Caki2 (cell line): ENCODE measurements around the gene CNPY2. TPM values are rescaled to one million over a fixed set of nuclear protein-coding genes. Genes with fewer than 3 reads are reported as not detected.
"Not testable (repeated sequence)": the region's sequence is repeated elsewhere in the genome, so short reads cannot be mapped to it uniquely, and the experiment has no call there.

Experiments used
- DNase-seq: peaks from one replicate; pipeline ENCODE4 v3.0.0-alpha.2; 2015; ENCODE audit warnings: low read depth
- in situ Hi-C: cut with HindIII; loops from 2 replicates; pipeline ENCODE4 v1.10.0; 2016; ENCODE audit warnings: low sequenced_read_pairs, low pct_unique_long_range_greater_than_20kb, mixed read lengths
- total RNA-seq: library from RNA; depleted of rRNA; stranded (reverse); fragments of >200 nt; shearing (Covaris generic); gene quantifications from 2 replicates; pipeline ENCODE4 v1.2.3, GENCODE V29; 2014; ENCODE audit warnings: low replicate concordance; rRNA removed

CNPY2 gene
- total RNA-seq = 244 and 346 TPM in 2 replicates

DNA sequence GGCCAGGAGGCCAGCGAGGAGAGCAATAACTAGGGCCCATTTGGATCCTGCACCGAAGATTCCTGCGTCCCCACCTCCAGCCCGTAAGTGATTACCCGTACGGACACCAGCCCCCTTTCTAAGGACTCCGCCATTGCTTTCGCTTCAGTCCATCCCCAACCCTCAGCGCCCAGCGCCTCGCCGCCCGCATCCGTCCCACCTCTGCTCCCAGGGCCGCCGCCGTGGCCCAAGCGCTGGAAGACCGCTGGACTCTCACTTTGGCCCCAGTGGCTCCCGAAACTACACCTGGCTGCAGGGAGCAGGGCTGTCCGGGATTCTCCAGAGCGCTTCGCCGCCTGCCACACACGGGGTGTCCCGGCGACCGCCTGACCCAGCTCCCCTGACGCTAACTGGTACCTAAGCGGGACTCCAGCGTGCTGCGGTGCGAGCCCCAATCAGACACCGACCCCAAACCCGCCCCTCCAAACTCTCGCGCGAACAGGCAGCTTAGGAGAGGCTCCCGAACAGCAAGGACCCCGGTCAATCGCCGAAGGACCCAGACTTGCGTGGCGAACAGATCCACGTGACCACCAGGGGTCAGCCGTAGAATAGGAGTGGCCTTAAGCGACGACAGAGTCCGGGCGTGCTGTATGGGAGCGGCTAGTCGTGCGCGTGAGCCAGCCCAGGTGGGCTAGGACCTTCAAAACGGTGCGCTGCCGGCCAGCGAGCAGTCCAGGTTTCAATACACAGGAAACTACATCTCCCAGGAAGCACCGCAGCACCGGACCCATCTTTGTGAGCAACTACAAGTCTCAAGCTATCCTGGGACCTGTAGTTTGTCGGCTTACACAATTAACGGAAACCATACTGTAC, at the start of gene CNPY2:
TSS of gene CNPY2 (minus strand) at position 367 of the 852 bp plus-strand sequence. CDS start 771 bp downstream, outside the sequence.
- in situ Hi-C loops = no loop called here
- peak; percentile 100 for DNase-seq

DNA sequence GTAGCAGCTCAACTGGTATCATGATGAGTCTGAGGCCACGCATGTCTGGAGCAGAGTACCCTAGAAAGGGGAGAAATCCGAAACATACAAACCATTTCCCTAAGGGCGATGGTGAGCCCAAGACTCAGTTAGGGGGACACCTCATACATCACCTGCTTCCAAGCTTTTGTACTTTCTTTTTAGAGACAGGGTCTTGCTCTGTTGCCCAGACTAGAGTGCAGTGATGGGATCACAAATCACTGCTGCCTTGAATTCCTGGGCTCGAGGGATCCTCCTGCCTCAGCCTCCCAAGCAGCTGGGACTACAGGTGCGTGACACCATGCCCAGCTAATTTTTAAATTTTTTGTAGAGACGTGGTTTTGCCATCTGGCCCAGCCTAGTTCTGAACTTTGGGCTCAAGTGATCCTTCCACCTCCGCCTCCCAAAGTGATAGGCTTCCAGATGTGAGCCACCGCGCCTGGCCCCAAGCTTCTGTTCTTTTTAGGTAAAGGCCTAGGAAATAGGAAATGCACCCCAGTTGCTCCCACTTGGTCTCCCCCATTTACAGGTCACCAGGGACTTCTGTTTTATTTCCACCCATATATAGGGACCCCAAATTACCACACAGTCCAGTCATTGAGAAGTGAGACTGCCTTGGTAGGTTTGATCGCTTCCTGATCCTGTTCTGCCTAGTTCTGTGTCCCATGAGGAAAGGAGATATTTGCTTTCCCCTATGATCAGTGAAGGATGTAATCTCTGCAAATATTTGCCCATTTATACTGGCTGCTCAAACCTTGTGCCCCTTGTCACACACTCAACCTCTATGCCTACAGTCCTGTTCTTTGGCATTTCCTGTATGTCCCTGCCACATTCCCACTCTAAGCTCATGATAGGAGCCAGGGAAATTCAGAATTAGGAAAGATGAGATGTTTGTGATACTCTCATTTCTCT, 46.6 kb upstream of the CNPY2 start, which contains the start of gene APOF:
TSS of gene APOF (minus strand) at position 728 of the 930 bp plus-strand sequence. CDS start at position 616, 112 bp downstream.
- DNase-seq = no peak
- in situ Hi-C loops = no loop called here

- in situ Hi-C loops = no loop called here
- no peak for DNase-seq
These were observed 45.8 kb upstream of the CNPY2 start for GRCh38 chr12:56361487-56362129.

- peak; percentile 100 for DNase-seq
- in situ Hi-C loops = no loop called here
These were observed 44.3 kb upstream of the CNPY2 start, which contains the start of gene STAT2 for GRCh38 chr12:56359851-56360767. TSS of gene STAT2 (minus strand) at chr12:56360107. CDS start at chr12:56356571, 3,536 bp downstream.

- in situ Hi-C loops = no loop called here
- DNase-seq = peak; percentile 66
These were observed 43.2 kb upstream of the CNPY2 start for GRCh38 chr12:56358836-56359532.

DNA sequence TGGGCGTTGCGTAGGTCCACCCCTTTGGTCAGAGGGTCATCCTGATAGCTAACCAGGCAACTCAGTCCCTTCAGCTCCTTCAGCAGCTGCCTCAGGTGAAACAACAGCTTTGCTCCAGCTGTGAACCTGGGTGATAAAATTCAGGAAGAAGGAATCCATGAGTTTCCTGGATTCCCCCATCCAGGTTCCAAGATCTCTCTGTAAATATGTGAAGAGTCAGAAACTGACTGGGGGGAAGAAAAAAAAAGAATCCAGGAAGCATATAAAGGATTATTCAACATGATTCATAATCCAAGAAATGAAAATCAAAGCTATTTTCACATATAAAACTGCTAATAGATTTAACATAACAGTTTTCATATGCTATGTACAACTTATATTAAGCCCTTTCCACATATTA, 35.5 kb upstream of the CNPY2 start:
- in situ Hi-C loops = no loop called here
- no peak for DNase-seq

GRCh38 chr12:56350662-56351061, 34.9 kb upstream of the CNPY2 start:
- in situ Hi-C loops = no loop called here

GRCh38 chr12:56348776-56349175, 33.0 kb upstream of the CNPY2 start:
- in situ Hi-C loops = no loop called here
- DNase-seq = no peak

More at GRCh38 chr12:56350662-56351061, 34.9 kb upstream of the CNPY2 start:
- DNase-seq = no peak

GRCh38 chr12:56347255-56347654, 31.5 kb upstream of the CNPY2 start:
- DNase-seq, in situ Hi-C loops: not testable (repeated sequence)

DNA sequence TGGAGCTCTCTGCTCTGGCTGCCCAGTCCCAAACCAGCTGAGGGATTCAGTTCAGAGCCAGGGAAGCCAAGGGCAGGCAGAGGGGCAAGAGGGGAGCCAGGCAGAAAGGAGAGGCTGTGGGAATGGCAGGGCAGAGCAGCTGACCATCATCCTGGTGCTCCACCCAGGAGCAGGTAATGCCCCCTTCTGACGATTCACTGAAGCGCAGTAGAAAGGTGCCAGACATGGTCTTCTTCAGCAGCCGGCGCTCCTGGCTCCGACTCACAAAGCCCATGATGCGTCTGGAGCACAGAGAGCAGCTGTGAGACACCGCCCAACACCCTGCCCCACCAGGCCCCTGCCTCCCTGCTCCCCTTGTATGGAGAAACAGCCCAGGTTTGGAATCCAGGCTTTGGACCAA, 30.9 kb upstream of the CNPY2 start:
- in situ Hi-C loops = no loop called here
- no peak for DNase-seq

DNA sequence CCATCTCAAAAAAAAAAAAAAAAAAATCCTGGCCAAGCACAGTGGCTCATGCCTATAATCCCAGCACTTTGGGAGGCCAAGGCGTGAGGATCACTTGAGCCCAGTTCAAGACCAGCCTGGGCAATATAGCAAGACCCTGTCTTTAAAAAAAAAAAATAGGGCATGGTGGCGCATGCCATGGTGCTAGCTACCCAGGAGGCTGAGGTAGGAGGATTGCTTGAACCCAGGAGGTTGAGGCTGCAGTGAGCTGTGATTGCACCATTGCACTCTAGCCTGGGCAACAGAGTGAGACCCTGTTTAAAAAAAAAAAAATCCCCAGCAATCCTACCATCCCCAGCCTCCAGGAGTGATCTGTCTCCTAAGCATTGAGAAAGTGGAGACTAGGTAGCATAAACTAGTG, 26.5 kb upstream of the CNPY2 start:
- in situ Hi-C loops, DNase-seq: not testable (repeated sequence)

DNA sequence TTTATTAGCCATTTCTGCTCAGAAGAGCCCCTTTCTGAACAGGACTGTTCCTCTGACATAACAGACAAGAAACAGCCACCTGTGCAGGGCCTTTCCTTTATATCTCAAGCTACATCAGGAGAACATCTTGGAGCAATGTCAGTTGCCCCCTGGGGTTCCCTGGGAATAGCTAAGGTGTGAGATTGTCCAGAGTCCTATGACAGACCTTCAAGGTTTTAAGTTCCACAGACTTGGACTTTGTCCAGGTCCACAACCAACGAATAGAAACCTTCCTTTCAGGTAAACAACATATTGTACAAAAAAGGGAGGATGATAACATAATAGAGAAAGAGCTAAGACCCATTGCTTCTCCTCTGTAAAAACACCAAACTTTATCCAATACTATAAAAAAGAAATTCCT, 25.8 kb upstream of the CNPY2 start:
- DNase-seq = no peak
- in situ Hi-C loops = no loop called here

DNA sequence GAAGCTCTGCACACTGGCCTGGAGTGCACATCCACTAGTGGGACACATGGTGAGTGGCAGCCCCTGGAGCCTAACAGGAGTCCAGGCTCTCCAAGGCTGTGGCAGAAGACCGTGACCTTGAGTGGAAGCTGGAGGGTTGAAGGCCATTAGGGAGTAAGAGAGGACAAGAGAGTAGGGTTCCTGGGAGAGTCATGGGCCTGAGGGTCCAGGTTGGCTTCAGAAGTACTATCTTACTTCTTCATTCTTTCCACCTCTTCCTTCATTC, 23.3 kb upstream of the CNPY2 start:
- in situ Hi-C loops = no loop called here
- no peak for DNase-seq

DNA sequence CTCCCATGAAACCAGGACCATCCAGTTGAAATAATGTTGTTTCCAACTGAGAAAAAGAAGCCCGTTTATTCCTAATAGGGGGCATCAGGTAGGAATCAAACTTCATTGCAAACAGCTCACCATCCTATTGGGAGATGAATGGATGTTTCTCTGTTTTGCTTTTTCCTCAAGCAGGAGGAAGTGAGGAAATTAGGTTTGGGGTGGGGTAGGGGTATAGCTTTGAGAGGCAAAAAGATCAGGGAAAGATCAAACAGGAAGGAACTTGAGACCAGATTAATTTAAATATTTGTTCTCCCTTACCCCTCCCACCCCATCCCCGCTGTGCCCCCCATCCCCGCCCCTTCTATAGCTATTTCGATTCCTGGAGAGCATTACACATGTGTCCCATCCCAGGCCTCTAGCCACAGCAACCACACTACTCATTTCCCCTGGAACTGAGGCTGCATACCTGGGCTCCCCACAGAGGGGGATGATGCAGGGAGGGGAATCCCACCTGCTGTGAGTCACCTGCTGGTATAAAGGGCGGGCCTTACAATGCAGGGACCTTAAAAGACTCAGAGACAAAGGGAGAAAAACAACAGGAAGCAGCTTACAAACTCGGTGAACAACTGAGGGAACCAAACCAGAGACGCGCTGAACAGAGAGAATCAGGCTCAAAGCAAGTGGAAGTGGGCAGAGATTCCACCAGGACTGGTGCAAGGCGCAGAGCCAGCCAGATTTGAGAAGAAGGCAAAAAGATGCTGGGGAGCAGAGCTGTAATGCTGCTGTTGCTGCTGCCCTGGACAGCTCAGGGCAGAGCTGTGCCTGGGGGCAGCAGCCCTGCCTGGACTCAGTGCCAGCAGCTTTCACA, 22.7 kb upstream of the CNPY2 start, which contains the start of gene IL23A:
TSS of gene IL23A (plus strand) at position 577 of the 850 bp plus-strand sequence. CDS start at position 738, 161 bp downstream.
- in situ Hi-C loops = no loop called here
- peak; percentile 26 for DNase-seq

- no peak for DNase-seq
- in situ Hi-C loops = no loop called here
These were observed 22.0 kb upstream of the CNPY2 start for GRCh38 chr12:56337753-56338251.
